GM18502 (cell line): Measurements from ENCODE around the gene KLK4.

Source experiments
- ATAC-seq: cut with Tn5 transposase; IDR thresholded peaks from one replicate; pipeline ENCODE4 v1.9.1; 2021; ENCODE audit warnings: mild to moderate bottlenecking; ENCODE audit not compliant: unreplicated experiment, poor library complexity

KLK4 gene

DNA sequence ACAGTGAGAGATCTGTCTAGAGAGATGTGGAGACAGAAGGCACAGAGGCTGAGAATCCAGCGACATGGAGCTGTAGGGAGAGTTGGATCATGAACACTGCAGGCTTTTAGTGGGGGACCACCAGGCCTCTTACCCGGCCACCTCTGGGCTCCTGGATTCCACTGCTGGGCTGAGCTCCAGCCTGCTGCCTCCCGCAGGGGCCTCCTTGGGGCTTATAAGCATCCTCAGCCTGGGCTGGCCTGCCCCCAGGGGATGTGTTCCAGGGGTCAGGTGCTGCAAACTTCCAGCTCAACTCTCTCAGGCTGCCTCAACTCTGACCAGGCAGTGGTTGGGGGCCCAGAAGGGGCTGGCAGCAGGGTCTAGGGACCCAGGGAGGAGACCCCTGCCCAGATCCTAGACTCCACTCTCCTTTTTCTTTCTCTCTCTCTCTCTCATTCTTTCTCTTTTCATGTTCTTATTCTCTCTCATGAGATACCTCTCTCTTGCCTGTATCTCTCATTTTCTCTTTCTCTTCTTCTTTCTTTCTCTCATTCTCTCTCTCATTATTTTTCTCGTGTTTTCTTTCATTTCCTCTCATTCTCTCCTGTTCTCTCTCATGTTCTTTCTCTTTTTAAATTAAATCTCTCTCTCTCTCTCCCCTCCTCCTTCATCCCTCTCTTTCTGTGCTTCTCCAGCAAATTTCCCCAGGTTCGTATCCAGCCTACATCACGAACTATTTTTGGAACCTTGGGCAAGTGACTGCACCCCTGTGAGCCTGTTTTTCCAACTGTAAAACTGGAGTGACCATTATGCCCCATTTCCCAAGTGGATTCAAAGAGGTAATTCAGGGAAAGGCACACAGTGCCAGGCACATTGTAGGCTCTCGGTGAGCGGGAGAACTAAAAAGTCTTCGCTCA lies at the start of gene KLK4:
Gene KLK4, minus strand, starts transcription at position 190 of the 896 bp plus-strand sequence. CDS start 657 bp downstream, outside the sequence.
- no peak for ATAC-seq

DNA sequence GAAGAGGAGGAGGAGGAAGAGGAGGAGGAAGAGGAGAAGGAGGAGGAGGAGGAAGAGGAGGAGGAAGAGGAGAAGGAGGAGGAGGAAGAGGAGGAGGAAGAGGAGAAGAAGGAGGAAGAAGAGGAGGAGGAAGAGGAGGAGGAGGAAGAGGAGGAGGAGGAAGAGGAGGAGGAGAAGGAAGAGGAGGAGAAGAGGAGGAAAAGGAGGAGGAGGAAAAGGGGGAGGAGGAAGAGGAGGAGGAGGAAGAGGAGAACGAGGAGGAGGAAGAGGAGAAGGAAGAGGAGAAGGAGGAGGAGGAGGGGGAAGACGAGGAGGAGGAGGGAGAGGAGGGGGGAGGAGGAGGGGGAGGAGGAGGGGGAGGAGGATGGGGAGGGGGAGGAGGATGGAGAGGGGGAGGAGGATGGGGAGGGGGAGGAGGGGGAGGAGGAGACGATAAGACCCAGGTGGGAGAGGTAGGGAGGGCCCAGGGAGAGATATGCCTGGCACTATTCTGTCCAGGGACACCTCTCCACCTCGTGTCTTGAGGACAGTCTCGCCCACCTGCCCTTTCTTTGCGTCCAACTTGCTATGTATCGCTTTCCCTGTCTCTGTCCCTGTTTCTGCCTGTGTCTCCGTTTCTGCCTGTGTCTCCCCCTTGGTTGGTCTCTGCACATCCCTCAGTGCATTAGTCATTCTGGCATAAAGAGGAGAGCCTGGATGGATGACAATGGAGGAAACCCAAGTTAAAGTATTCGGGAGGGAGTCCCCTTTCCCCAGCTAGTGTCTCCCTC lies 48.7 kb upstream of the KLK4 start:
- ATAC-seq = no peak

GRCh38 chr19:50957587-50957986 lies 46.4 kb upstream of the KLK4 start:
- ATAC-seq = no peak

- no peak for ATAC-seq
Observed at GRCh38 chr19:50952910-50953309, 41.7 kb upstream of the KLK4 start, which contains the start of gene KLK5. Gene KLK5 (minus strand): TSS chr19:50953038. CDS start chr19:50952657, 381 bp downstream.

DNA sequence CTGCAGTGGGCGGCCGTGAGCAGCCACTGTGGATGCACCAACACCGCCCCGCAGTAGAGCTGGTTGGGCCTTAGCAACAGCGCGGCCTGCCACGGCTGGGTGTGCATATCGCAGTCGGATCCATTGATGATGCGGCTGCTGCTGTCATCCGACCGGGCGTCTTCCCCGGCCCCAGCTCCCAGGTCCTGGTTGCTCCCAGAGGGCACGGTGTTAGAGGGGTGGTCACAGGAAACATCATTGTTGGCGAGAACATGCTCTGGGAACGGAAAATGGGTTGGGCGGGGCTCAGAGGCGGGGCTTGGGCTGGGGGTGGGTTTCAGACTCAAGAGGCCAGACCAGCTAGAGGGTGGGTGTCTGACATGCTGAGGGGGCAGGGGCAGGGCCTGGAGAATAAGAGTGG lies 38.7 kb upstream of the KLK4 start:
- ATAC-seq = no peak

DNA sequence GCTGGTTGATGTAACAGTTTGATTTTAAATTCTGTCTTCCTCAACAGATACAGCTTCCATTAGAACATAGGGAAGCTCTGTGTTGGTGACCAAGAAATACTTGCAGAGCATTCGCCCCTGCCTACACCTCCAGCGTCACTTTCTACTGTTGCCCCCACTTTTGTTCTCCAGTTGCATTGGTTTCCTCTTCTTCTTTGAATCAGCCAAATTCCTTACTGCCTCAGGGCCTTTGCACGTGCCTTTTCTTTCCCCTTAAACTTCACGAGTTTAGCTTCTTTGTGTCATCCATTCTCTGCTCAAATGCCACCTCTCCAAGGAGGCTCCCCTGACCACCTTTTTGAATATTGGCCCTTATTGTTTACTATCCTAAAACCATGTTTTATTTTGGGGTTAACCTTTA lies 35.9 kb upstream of the KLK4 start:
- ATAC-seq = no peak

GRCh38 chr19:50944795-50945194 lies 33.6 kb upstream of the KLK4 start:
- no peak for ATAC-seq

- ATAC-seq = no peak
Observed at GRCh38 chr19:50943074-50943828, 32.1 kb upstream of the KLK4 start.

GRCh38 chr19:50939596-50939995 lies 28.4 kb upstream of the KLK4 start:
- no peak for ATAC-seq

GRCh38 chr19:50933640-50934039 lies 22.4 kb upstream of the KLK4 start:
- no peak for ATAC-seq

DNA sequence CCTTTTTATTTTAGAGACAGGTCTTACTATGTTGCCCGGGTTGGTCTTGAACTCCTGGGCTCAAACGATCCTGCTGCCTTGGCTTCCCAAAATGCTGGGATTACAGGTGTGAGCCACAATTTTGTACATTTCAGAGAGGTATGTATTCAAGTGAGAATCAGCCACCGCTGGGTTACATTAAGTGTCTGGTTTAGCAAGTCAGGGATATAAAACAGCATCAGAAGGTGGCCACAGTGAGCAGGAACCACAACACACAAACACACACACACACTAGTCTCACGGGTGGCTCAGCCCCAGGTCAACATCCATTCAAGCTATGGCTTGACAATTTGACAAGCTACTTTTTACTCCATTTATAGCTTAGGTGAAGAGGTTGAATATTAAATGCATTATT lies 21.5 kb upstream of the KLK4 start:
- no peak for ATAC-seq

DNA sequence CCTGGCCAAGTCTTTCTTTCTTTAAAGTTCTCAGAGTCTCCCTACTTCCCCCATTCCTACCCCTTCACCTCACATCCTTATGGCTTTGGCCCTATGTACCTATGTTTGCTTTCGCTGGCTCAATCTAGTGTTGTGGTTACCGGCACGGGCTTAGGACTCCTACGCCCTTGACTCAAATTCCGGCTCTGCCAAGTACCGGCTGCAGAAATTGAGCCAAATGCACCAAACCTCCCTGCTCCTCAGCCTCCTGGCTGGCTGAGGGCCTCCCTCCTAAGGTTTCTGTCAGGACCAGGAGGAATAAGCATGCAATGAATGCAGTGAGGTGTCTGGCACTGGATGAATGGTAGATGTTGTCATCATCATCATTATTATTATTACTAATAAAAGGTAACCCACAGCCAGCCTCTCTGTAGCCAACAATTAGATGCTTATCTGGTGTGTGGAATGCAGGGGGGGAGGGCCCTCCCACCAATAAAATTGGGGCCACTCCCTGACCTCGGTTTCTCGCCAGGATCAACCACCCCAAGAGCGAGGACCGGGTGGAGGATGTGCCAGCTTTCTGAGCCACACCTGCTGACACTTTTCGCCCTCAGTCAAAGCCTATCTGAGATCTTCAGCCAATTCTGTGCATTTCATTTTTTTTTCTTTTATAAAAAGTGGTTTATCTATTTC lies 21.0 kb upstream of the KLK4 start:
- ATAC-seq = no peak

- ATAC-seq = no peak
Observed at GRCh38 chr19:50931023-50931422, 19.8 kb upstream of the KLK4 start.

- ATAC-seq = no peak
Observed at GRCh38 chr19:50928831-50929230, 17.6 kb upstream of the KLK4 start.

- no peak for ATAC-seq
Observed at GRCh38 chr19:50926144-50926543, 14.9 kb upstream of the KLK4 start.

DNA sequence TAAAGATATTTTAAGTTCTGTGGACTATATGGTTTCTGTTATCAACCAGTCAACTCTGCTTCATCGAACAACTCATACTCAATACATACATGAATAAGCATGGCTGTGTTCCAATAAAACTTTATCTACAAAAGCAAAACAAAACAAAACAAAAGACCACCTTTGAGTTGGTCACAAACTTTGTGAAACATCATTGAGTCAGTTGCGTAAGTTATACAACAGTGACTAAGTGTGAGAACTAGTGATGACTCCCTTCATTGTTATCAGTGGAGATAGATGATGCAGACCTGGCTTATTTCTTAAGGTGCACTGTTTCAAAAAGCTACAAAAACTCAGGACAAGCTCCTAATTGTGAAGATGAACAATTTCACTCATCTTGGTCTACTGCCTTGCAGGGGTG lies 14.5 kb upstream of the KLK4 start:
- ATAC-seq = no peak

DNA sequence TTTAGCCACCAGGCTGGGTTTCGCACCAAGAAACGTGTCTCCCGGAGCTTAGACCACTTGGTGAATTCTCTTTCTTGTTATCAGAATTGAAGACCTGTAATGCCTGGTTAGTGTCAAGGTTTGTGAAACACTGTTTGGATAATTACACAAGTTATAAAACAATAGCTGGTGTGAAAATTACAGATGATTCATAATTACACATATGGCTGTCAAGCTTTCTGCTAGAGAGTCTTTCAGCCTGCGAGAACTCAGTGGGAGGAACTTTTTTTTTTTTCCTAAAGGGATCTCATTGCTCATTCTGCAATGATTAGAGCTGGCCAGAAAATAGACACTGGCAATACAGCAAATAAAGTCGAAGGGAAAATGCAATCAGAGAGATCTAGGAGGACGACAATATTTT lies 13.4 kb upstream of the KLK4 start:
- ATAC-seq = no peak

DNA sequence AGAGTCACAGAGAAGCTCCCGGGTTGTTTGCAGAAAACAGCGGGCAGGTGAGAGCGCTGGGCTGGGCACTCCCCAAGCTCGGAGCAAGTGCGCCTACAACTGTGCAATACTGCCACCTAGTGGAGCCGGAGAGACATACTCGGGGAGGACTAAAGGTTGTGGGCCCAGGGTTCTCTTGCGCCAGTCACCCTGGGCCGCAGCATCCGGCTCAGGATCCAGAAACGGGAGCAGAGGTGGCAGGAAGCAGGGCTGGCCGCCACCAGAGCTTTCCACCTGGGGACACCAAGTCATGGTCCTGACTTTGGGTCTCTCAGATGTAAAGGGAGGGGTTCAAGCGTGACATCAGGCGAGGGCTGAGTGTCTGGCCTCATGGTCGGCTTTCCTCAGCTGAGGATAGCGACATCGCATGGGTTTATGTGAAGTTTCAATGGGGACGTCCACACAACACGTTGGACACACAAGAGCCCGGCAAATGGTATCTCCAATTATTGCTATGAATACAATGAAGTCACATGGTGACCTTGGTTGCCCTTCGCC lies 11.2 kb upstream of the KLK4 start:
- ATAC-seq = no peak

DNA sequence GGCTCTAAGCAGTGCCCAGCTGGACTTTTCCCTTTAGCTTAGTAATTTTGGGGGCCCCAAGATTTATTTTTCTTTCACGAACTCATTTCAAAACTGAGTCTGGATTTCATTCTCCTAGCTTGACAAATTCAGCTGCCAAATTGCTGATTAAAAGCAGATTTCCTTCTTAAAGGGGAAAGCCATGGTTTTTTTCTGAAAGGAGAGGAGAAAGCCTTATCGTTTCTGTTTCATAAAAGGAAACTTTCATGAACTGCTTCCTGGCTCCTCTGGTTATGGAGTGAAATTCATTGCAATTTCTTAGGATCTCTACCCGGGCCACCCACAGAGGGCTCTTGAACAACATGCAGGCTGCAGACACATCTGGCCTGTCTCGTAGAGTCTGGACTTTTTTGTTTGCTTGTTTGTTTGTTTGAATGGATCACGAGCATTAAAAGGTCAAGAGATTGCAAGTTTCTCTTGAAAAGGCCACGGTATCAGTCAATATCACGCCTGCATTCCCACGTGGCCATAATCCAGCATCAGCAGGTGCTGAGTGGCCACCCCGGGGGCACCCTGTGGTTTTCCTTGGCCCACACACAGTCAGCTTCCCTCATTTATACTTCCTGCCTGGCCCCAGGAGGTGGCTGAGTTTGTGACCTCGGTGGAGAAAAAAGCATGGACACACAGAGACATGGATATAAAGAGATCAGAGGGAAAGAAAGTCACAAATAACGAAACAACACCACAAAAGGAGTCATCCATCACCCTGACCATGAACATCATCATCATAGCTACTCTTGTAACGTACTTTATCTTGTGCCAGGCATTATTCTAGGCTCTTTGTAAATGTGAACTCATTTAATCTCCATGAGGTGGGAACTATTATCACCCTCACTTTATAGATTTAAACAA lies 10.5 kb upstream of the KLK4 start:
- no peak for ATAC-seq
